Activated B cell treated with CpG ODN at 0.5 μM for 24 hours (primary cell): Measurements from ENCODE around the gene VOPP1. TPM values are rescaled to one million over a fixed set of nuclear protein-coding genes. Genes with fewer than 3 reads are reported as not detected.
A peak's percentile ranks its signal among the peaks of the same experiment; 100 is the strongest.

Experiments used
- ATAC-seq: fragments of 200-7000 bp; cut with Tn5 transposase; one replicate; pipeline ENCODE4 v1.10.0; 2021; ENCODE audit warnings: low read depth, mild to moderate bottlenecking, moderate library complexity
- CTCF ChIA-PET: fragments of 350-600 bp; sonication (Branson Sonifier 250); formaldehyde crosslinking; loops from one replicate; lab custom pipeline; 2021; ENCODE audit warnings: antibody characterized with exemption; lab: Charles Lee
- POLR2A ChIA-PET: fragments of 350-600 bp; sonication (Branson Sonifier 250); formaldehyde crosslinking; loops from one replicate; lab custom pipeline; 2021; ENCODE audit warnings: antibody characterized with exemption; lab: Charles Lee
- DNase-seq: peaks from one replicate; pipeline ENCODE4 v3.0.0; 2022
- H3K27ac Mint-ChIP-seq: one replicate; pipeline ENCODE4 v1.8.0; 2020; ENCODE audit warnings: mixed read lengths
- H3K27me3 Mint-ChIP-seq: one replicate; pipeline ENCODE4 v1.8.0; 2021; ENCODE audit warnings: mixed read lengths
- H3K36me3 Mint-ChIP-seq: one replicate; pipeline ENCODE4 v1.8.0; 2021; ENCODE audit warnings: low read depth, mixed read lengths
- H3K4me1 Mint-ChIP-seq: one replicate; pipeline ENCODE4 v1.8.0; 2021; ENCODE audit warnings: mixed read lengths
- H3K4me3 Mint-ChIP-seq: one replicate; pipeline ENCODE4 v1.8.0; 2020; ENCODE audit warnings: mild to moderate bottlenecking, mixed read lengths
- H3K9me3 Mint-ChIP-seq: one replicate; pipeline ENCODE4 v1.8.0; 2020; ENCODE audit warnings: mixed read lengths
- CTCF ChIP-seq: fragments of 200-600 bp; IDR thresholded peaks from one replicate; pipeline ENCODE4 v1.8.0; 2022; ENCODE audit warnings: antibody characterized with exemption, mild to moderate bottlenecking
- intact Hi-C: fragments of 100-400 bp; cut with micrococcal nuclease; formaldehyde crosslinking; loops from one replicate; pipeline ENCODE4 v1.15.1; 2024
- total RNA-seq: library from RNA; stranded (reverse); gene quantifications from 2 replicates; pipeline ENCODE4 v1.2.3, GENCODE V29; 2022

VOPP1 gene
- total RNA-seq, 1 donor from 2014 or later: 438 TPM

GRCh38 chr7:55569269-55569663 lies 3.0 kb downstream of the VOPP1 start:
- POLR2A ChIA-PET: interaction anchor here (0.9 to 13.2 kb wide), 8 partner anchors 8 to 62 kb away, joined by 3 to 651 read pairs (median 18); no protein-coding TSS in a partner anchor
- peak; percentile 7 for ATAC-seq
- H3K36me3 Mint-ChIP-seq: peaks cover 65% of the 10 kb centered on the region
- CTCF ChIA-PET: interaction anchor here (2.1 kb wide), 1 partner anchor 34 kb away, joined by 7 read pairs; no protein-coding TSS in a partner anchor
- intact Hi-C loops: loop anchor here (10.0 kb wide), 1 partner anchor 496 kb away; the partner anchor contains the start of gene SUMF2
- peak overlapping the region; percentile 97 for H3K4me3 Mint-ChIP-seq
- no peaks in the 10 kb centered on the region for H3K27me3 Mint-ChIP-seq
- H3K27ac Mint-ChIP-seq: peak overlapping the region; percentile 93
- DNase-seq: no peak
- no peaks in the 10 kb centered on the region for H3K9me3 Mint-ChIP-seq
- H3K4me1 Mint-ChIP-seq: peaks cover 77% of the 10 kb centered on the region
- no peak for TF ChIP-seq CTCF

GRCh38 chr7:55568613-55569268 lies 3.6 kb downstream of the VOPP1 start:
- Mint-ChIP-seq H3K4me1 (peaks cover 77% of the 10 kb centered on the region), H3K36me3 (peaks cover 67% of the 10 kb centered on the region), H3K27me3 (no peaks in the 10 kb centered on the region), H3K27ac (peak overlapping the region; percentile 93), H3K4me3 (peak overlapping the region; percentile 97), H3K9me3 (no peaks in the 10 kb centered on the region)
- no peak for DNase-seq
- ATAC-seq: no peak
- TF ChIP-seq CTCF: no peak
- intact Hi-C loops: loop anchor here (10.0 kb wide), 1 partner anchor 496 kb away; the partner anchor contains the start of gene SUMF2
- ChIA-PET CTCF (interaction anchor here (2.1 kb wide), 1 partner anchor 34 kb away, joined by 7 read pairs; no protein-coding TSS in a partner anchor), POLR2A (interaction anchor here (0.9 to 13.2 kb wide), 5 partner anchors 10 to 62 kb away, joined by 3 to 651 read pairs (median 20); no protein-coding TSS in a partner anchor)

GRCh38 chr7:55567571-55567970 lies 4.7 kb downstream of the VOPP1 start:
- intact Hi-C loops: loop anchor here (1.0 to 10.0 kb wide), 2 partner anchors 9 to 497 kb away; partner anchors contain the start of gene SUMF2
- Mint-ChIP-seq H3K9me3 (no peaks in the 10 kb centered on the region), H3K27ac (peak overlapping the region; percentile 93), H3K4me3 (peak overlapping the region; percentile 97), H3K36me3 (peaks cover 70% of the 10 kb centered on the region), H3K27me3 (no peaks in the 10 kb centered on the region), H3K4me1 (peaks cover 76% of the 10 kb centered on the region)
- POLR2A ChIA-PET: interaction anchor here (1.0 to 13.2 kb wide), 6 partner anchors 9 to 52 kb away, joined by 3 to 651 read pairs (median 22); no protein-coding TSS in a partner anchor
- no peak for DNase-seq
- no peak for ATAC-seq
- TF ChIP-seq CTCF: no peak
- CTCF ChIA-PET: interaction anchor here (1.2 kb wide), 1 partner anchor 33 kb away, joined by 4 read pairs; no protein-coding TSS in a partner anchor

- DNase-seq (no peak), ATAC-seq (no peak)
- Mint-ChIP-seq H3K36me3 (peaks cover 80% of the 10 kb centered on the region), H3K9me3 (no peaks in the 10 kb centered on the region), H3K27ac (peak overlapping the region; percentile 75), H3K4me1 (peaks cover 95% of the 10 kb centered on the region), H3K27me3 (no peaks in the 10 kb centered on the region), H3K4me3 (peak overlapping the region; percentile 75)
- TF ChIP-seq CTCF: no peak
- intact Hi-C loops: loop anchor here (10.0 kb wide), 1 partner anchor 499 kb away; the partner anchor contains the start of gene SUMF2
- ChIA-PET POLR2A (interaction anchor here (1.3 to 13.2 kb wide), 3 partner anchors 10 to 40 kb away, joined by 6 to 651 read pairs (median 24); no protein-coding TSS in a partner anchor), CTCF (interaction anchor here (0.6 to 2.1 kb wide), 2 partner anchors 16 to 31 kb away, joined by 3 to 8 read pairs; no protein-coding TSS in a partner anchor)
These were observed 6.6 kb downstream of the VOPP1 start for GRCh38 chr7:55565681-55566080.
